Colonic mucosa (tissue), 4 donors: Measurements from ENCODE around the gene DPF3. TPM values are rescaled to one million over a fixed set of nuclear protein-coding genes. Genes with fewer than 3 reads are reported as not detected.

Experiments used
- DNase-seq: peaks from one replicate; pipeline ENCODE4 v3.0.0-alpha.2; 2020
- H3K27ac ChIP-seq: fragments of 200-600 bp; one replicate; pipeline ENCODE4 v1.8.0; 2021
- H3K27me3 ChIP-seq: fragments of 200-600 bp; one replicate; pipeline ENCODE4 v1.8.0; 2021
- H3K36me3 ChIP-seq: fragments of 200-600 bp; one replicate; pipeline ENCODE4 v1.8.0; 2021
- H3K4me1 ChIP-seq: fragments of 200-600 bp; one replicate; pipeline ENCODE4 v1.8.0; 2021; ENCODE audit warnings: mild to moderate bottlenecking
- H3K4me3 ChIP-seq: fragments of 200-600 bp; one replicate; pipeline ENCODE4 v1.8.0; 2021
- H3K9ac ChIP-seq, 2 donors: one replicate each; pipeline ENCODE4 v1.7.0; 2013; ENCODE audit warnings: control low read depth in 2 of 2, low read depth in 2 of 2, low read length in 2 of 2
- H3K9me3 ChIP-seq: fragments of 200-600 bp; one replicate; pipeline ENCODE4 v1.8.0; 2021
- intact Hi-C: fragments of 100-400 bp; cut with DNase I; formaldehyde crosslinking; loops from one replicate; pipeline ENCODE4 v1.14.1; 2022
- total RNA-seq, 2 donors: library from RNA; stranded (reverse); fragmentation: NEBNext Ultra II Directional in 1 of 2; extraction: Animal tissue kit (Norgen Biotek cat#: 25700) in 1 of 2; gene quantifications; one replicate each; pipeline ENCODE4 v1.2.1, GENCODE V29; 2021
- TF ChIP-seq, protein P1 (sequence below): fragments of 200-600 bp; IDR thresholded peaks from one replicate; pipeline ENCODE4 v1.8.0; 2022; ENCODE audit warnings: antibody characterized with exemption, mild to moderate bottlenecking
- donor health status: healthy.
- donor health status: DM: no; HTN: no; CAD: no.
- donor health status: DM: no; HTN: no; CAD: no.

The DPF3 gene
- total RNA-seq, 2 donors from 2014 or later: 6.7 to 14.0 TPM

DNA sequence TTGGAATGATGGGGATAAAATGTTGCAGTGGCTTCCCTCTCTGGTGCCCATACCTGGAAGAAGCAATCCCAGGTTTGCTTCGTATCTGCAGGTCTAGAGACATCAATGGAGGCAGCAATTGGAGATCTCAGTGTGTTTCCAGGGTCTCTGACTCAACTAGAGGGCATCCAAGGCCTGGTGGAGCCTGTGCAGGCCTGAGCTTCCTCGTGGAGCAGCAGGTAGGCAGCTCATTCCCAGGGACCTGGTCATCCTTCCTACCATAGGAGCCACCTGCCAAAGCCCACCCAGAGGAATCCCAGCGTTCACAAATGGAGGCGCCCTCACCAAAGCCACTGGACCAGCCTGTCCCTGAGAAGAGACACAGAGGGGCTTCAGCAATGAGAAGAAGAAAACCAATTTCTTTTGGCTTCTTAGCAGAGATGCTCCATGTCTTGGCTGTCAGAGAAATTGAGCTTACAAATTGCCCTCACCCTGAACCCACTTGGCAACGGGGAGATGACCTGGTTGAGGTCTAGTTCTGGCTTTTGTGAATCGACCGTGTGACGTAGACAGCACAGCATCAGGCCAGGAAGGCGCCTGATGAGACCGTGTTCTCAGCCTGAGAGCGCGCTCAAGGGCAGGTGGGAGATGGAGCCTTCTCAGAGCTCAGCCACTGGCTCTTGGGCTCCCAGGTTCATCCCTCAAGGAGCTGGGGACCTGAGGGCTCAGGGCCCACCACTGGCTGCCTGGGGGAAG is 283.6 kb downstream of the DPF3 start:
- H3K27me3 ChIP-seq: no peaks in the 10 kb centered on the region
- no peaks in the 10 kb centered on the region for H3K9me3 ChIP-seq
- peak; percentile 10 for DNase-seq
- no peak overlapping the region for H3K4me3 ChIP-seq
- H3K4me1 ChIP-seq: no peaks in the 10 kb centered on the region
- no peaks in the 10 kb centered on the region for H3K36me3 ChIP-seq
- intact Hi-C loops: no loop called here
- TF ChIP-seq, protein P1, sequence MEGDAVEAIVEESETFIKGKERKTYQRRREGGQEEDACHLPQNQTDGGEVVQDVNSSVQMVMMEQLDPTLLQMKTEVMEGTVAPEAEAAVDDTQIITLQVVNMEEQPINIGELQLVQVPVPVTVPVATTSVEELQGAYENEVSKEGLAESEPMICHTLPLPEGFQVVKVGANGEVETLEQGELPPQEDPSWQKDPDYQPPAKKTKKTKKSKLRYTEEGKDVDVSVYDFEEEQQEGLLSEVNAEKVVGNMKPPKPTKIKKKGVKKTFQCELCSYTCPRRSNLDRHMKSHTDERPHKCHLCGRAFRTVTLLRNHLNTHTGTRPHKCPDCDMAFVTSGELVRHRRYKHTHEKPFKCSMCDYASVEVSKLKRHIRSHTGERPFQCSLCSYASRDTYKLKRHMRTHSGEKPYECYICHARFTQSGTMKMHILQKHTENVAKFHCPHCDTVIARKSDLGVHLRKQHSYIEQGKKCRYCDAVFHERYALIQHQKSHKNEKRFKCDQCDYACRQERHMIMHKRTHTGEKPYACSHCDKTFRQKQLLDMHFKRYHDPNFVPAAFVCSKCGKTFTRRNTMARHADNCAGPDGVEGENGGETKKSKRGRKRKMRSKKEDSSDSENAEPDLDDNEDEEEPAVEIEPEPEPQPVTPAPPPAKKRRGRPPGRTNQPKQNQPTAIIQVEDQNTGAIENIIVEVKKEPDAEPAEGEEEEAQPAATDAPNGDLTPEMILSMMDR: no peak
- H3K9ac ChIP-seq: no peak overlapping the region
- H3K27ac ChIP-seq: no peak overlapping the region

DNA sequence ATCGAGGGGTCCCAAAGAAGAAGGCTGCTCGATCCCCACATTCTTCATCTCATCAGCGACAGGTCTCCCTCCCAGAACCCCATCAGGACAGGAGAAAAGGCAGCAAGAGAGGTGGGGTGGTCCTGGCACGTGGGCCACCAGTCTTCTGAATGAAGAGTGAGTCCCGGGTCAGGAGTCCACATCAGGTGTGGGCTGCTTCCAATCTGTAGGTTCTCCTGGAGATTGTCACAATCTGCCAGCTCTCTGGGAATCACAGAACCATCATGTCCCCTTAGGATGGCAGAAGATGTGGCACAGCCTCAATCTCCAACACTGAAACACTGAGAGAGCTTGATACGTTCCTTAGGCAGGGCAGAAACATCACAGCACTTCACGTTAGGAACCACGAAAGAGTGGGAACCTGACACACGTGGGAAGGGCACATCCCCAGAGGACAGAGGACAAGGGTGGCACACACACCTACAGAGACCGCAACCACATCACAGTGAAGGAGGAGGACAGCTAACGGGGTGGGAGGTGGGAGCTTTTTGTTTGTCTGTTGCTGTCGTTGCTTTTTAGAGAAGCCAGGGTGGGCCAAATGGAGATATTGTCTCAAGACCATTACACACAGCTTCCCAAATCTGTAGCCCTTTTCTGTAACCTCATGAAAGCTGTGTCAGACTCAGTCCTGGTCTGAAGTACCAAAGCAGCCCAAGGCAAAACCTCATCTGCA is 284.5 kb downstream of the DPF3 start:
- Histone ChIP-seq H3K4me1 (no peaks in the 10 kb centered on the region), H3K4me3 (no peak overlapping the region), H3K9ac (no peak overlapping the region), H3K27me3 (no peaks in the 10 kb centered on the region), H3K27ac (no peak overlapping the region), H3K36me3 (no peaks in the 10 kb centered on the region), H3K9me3 (no peaks in the 10 kb centered on the region)
- TF ChIP-seq, protein P1: no peak
- DNase-seq: peak; percentile 10
- intact Hi-C loops: no loop called here

DNA sequence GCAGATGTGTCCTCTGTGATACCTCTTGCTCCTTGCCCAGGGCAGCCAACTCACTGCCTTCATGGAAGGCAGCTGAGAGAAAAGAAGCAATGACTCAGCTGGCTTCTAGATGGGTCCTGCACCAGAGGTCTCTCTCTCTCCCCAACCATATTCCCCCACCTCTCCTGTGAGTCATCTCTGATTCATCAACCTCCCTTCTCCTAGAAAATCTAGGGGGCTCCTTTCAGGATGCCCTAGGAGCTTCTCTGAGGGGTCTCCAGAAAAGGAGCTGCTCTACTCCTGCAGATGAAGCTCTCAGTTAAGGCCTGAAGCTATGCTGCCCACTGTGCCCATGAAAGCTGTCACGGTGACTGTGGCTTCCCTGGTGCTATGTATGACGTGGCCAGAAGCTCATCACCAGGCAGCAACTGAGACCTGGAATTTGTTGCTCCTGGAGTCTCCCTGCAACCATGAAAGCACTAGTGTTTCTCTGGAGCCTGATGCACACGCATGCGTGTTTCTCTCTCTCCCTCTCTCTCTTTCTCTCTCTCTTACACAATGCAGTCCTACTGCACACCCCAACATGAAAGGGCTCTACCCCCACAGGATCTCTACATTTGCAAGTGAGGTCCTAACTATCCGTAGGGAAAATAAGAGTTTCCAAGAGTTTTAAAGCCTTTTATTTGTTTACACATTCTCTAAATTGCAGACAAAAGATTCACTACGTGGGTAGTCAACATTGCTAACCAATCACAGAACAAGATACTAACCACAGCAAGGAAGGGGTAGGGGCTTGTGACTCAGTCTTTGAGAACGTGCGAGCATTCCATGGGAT is 285.3 kb downstream of the DPF3 start:
- Histone ChIP-seq H3K36me3 (no peaks in the 10 kb centered on the region), H3K4me3 (no peak overlapping the region), H3K9me3 (no peaks in the 10 kb centered on the region), H3K27ac (no peak overlapping the region), H3K27me3 (no peaks in the 10 kb centered on the region), H3K9ac (no peak overlapping the region), H3K4me1 (no peaks in the 10 kb centered on the region)
- TF ChIP-seq, protein P1: no peak
- intact Hi-C loops: no loop called here
- DNase-seq: peak; percentile 12

DNA sequence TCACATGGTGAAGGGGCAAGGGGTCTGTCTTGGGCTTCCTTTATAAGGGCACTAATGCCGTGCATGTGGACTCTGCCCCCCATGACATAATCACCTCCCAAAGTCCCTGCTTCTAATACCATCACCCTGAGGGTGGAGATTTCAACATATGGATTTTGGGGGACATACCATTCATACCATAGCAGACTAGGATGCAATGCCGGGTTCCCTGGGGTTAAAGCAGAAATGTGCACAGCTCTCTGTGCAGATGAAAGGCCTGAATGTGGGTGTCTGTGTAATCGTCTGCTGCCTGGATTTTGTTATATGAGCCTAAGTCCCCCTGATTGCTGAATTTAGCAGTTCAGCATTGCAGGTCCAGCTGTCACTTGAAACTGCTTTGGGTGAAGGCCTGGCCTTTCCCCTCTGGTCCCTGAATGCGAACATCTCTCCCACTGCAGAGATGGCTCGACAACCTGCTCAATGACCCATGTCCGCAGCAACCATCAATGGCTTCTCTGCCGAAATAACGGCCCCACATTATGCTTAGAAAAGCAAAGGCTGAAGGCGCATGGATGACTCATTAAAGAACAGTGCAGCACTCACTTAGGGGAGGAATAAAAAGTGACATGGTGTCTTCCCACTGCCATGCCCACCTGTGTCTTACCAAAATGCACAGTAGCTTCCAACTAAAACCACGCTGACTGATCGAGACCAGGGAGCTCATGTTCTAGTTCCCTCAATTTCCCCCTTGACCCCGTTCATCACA is 286.3 kb downstream of the DPF3 start:
- peak; percentile 7 for DNase-seq
- Histone ChIP-seq H3K27me3 (no peaks in the 10 kb centered on the region), H3K4me1 (no peaks in the 10 kb centered on the region), H3K36me3 (no peaks in the 10 kb centered on the region), H3K27ac (no peak overlapping the region), H3K9ac (no peak overlapping the region), H3K9me3 (no peaks in the 10 kb centered on the region), H3K4me3 (no peak overlapping the region)
- TF ChIP-seq, protein P1: no peak
- intact Hi-C loops: no loop called here

DNA sequence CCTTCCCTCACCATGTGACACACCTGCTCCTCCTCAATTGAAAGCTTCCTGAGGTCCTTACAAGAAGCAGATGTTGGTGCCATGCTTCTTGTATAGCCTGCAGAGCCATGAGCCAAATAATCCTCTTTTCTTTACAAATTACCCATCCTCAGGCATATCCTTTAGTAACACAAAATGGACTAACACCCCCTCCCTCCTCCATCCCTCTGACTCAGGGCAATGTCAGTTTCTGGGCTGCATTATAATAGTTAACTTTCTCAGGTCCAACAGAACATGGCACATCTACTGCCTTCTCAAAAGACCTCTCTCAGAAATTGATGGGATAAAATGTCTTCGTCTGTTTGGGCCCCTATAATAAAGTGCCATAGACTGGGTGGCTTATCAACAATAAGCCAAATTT is 287.0 kb downstream of the DPF3 start:
- Histone ChIP-seq H3K36me3 (no peaks in the 10 kb centered on the region), H3K9me3 (no peaks in the 10 kb centered on the region), H3K27me3 (no peaks in the 10 kb centered on the region), H3K9ac (no peak overlapping the region), H3K4me1 (no peaks in the 10 kb centered on the region), H3K27ac (no peak overlapping the region), H3K4me3 (no peak overlapping the region)
- DNase-seq: peak; percentile 5
- TF ChIP-seq, protein P1: no peak
- intact Hi-C loops: no loop called here
